ENCODE data around the gene PARP3.

PARP3 gene

GRCh38 chr3:51964521-51964920 is 22.4 kb downstream of the PARP3 start:
- no peak for TF ChIP-seq CTCF (IDR thresholded peaks at IDR 0.05)

GRCh38 chr3:51966016-51966415 is 23.9 kb downstream of the PARP3 start:
- TF ChIP-seq CTCF (IDR thresholded peaks at IDR 0.05): no peak

GRCh38 chr3:51966486-51966885 is 24.3 kb downstream of the PARP3 start:
- TF ChIP-seq CTCF (IDR thresholded peaks at IDR 0.05): no peak

- no peak for TF ChIP-seq CTCF (IDR thresholded peaks at IDR 0.05)
Observed at GRCh38 chr3:51966922-51967383, 24.8 kb downstream of the PARP3 start.

GRCh38 chr3:51967384-51968169 is 25.4 kb downstream of the PARP3 start, which contains the start of gene PCBP4:
Gene PCBP4 (minus strand): TSS chr3:51967454. CDS start chr3:51961240, 6,214 bp downstream.
- no peak for TF ChIP-seq CTCF (IDR thresholded peaks at IDR 0.05)

- no peak for TF ChIP-seq CTCF (IDR thresholded peaks at IDR 0.05)
Observed at GRCh38 chr3:51968170-51968775, 26.1 kb downstream of the PARP3 start.

GRCh38 chr3:51968883-51969678 is 26.9 kb downstream of the PARP3 start:
- no peak for TF ChIP-seq CTCF (IDR thresholded peaks at IDR 0.05)

All from LNCAP (cell line).